Loucy (cell line): ENCODE results near the gene APEX1.

Experiments used
- EZH2phosphoT487 ChIP-seq: fragments of 200-600 bp; IDR thresholded peaks from 2 replicates; pipeline ENCODE4 v1.6.1; 2018; ENCODE audit warnings: antibody characterized with exemption, mild to moderate bottlenecking, moderate library complexity, borderline replicate concordance
- TF ChIP-seq, protein P1 (sequence below): fragments of 200-600 bp; sonication (generic); conservative IDR thresholded peaks from 2 replicates; pipeline ENCODE4 v1.5.1; 2014; ENCODE audit warnings: mild to moderate bottlenecking, antibody characterized with exemption, low read length

DNA sequence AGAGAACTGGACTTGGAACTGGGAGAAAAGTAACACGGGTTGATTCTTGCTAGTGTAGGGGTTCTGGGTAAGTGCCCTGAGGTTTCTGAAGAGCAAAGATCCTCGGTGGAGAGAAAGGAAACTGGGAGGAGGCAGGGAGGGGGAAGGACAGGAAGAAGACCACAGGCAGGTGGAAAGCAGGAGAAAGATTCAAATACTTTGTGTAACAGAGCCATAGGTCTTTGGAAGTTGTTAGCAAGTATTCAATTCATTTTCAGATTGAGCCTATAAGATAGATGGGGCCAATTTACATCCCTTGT lies 15.5 kb downstream of the APEX1 start:
- TF ChIP-seq, protein P1, sequence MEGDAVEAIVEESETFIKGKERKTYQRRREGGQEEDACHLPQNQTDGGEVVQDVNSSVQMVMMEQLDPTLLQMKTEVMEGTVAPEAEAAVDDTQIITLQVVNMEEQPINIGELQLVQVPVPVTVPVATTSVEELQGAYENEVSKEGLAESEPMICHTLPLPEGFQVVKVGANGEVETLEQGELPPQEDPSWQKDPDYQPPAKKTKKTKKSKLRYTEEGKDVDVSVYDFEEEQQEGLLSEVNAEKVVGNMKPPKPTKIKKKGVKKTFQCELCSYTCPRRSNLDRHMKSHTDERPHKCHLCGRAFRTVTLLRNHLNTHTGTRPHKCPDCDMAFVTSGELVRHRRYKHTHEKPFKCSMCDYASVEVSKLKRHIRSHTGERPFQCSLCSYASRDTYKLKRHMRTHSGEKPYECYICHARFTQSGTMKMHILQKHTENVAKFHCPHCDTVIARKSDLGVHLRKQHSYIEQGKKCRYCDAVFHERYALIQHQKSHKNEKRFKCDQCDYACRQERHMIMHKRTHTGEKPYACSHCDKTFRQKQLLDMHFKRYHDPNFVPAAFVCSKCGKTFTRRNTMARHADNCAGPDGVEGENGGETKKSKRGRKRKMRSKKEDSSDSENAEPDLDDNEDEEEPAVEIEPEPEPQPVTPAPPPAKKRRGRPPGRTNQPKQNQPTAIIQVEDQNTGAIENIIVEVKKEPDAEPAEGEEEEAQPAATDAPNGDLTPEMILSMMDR, result no peak
- no peak for TF ChIP-seq EZH2phosphoT487
